Coronary artery (tissue), 2 donors: ENCODE results near the gene JAKMIP1.

Source experiments
- DNase-seq: peaks from one replicate; pipeline ENCODE4 v3.0.0-alpha.2; 2017; ENCODE audit warnings: low spot score
- H3K27ac ChIP-seq, 2 donors: fragments of 200-600 bp; sonication (generic); one replicate each; pipeline ENCODE4 v1.5.1; 2016 to 2019
- H3K4me3 ChIP-seq: fragments of 200-600 bp; sonication (generic); 2 replicates; pipeline ENCODE4 v1.5.1; 2016; ENCODE audit warnings: mild to moderate bottlenecking, moderate library complexity
- TF ChIP-seq, protein P1 (sequence below): fragments of 200-600 bp; sonication (generic); IDR thresholded peaks from one replicate; pipeline ENCODE4 v1.5.1; 2019; ENCODE audit warnings: antibody characterized with exemption

The JAKMIP1 gene

DNA sequence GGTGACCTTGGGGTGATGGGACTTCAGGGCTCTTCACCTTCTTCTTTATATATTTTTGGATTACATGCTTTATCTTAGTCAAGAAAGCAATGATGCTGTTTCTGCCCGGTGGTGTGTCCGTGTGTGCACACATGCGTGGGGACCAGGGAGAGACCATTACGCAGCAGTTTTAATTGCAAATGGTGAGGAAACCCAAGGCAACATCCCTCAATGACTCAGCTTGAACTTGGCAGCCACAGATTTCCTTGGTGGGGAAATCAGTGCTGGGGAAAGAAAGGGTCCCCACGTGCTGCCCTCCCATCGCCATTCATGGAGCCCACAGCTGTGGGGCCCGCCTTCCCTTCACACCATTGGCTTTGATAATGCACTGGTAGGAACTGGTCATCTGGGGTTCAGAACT lies 136.0 kb downstream of the JAKMIP1 start:
- no peak overlapping the region for H3K4me3 ChIP-seq
- DNase-seq = no peak
- H3K27ac ChIP-seq = no peak overlapping the region
- TF ChIP-seq, protein P1, sequence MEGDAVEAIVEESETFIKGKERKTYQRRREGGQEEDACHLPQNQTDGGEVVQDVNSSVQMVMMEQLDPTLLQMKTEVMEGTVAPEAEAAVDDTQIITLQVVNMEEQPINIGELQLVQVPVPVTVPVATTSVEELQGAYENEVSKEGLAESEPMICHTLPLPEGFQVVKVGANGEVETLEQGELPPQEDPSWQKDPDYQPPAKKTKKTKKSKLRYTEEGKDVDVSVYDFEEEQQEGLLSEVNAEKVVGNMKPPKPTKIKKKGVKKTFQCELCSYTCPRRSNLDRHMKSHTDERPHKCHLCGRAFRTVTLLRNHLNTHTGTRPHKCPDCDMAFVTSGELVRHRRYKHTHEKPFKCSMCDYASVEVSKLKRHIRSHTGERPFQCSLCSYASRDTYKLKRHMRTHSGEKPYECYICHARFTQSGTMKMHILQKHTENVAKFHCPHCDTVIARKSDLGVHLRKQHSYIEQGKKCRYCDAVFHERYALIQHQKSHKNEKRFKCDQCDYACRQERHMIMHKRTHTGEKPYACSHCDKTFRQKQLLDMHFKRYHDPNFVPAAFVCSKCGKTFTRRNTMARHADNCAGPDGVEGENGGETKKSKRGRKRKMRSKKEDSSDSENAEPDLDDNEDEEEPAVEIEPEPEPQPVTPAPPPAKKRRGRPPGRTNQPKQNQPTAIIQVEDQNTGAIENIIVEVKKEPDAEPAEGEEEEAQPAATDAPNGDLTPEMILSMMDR = no peak

DNA sequence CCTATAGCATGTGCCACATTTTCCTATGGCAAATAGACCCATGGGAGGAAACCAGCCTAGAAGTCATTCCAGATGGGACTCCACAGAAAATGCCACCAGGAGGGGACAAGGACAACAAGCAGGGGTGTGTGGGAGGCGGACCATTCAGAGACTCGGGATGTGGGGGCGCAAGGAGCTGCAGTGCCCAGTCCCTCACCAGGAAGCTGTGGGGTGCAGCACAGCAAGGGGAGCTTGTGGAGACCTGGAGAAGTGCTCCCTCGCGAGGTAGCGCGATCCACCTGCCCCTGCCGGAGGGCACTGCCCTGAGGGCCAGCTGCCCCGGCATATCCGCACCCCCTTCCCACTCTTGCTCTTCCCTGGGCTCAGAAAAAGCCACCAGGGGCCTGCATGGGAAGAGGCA lies 136.7 kb downstream of the JAKMIP1 start:
- Histone ChIP-seq H3K27ac (no peak overlapping the region), H3K4me3 (no peak overlapping the region)
- TF ChIP-seq, protein P1 = no peak
- DNase-seq = no peak

DNA sequence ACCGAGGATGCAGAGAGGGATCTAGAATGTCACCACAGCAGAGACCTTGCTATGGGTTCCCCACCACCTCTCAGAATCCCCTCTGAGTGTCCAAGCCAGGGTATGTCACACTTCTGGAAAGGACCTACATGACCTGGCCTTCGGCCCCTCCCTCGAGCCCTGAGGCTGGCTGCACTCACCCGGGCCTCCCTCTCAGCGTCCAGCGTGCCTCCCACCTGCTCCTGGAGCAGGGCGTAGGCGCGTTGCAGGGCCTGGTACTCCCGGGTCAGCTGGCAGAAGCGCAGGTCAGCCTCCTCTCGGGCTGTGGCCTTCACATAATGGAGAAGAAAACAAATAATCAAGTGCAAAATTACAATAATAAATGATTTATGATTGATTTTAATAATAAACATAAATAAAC lies 138.2 kb downstream of the JAKMIP1 start:
- TF ChIP-seq, protein P1 = no peak
- DNase-seq = no peak
- no peak overlapping the region for H3K27ac ChIP-seq

DNA sequence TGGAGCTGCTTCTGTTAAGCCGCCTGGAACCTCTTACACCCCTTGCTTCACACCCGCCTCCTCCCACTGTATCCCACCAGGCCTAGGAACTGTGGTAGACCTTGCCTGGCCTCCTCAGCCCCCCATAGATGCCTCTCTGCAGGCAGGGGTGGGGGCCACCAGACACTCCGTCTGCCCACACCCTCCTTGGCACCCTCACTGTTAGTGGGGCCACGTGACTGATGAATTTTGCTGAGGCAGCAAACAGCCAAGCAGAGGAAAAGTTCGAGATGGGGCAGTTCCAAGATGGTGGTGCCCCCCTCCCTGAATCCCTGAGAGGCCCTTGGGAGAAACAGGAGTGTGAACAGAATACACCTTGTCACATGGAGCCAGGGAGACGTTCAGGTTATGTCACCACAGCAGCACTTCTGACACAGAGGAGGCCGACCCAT lies 141.0 kb downstream of the JAKMIP1 start:
- no peak overlapping the region for H3K4me3 ChIP-seq
- no peak overlapping the region for H3K27ac ChIP-seq
- TF ChIP-seq, protein P1 = no peak
- DNase-seq = no peak

More for the DNA sequence above, 138.2 kb downstream of the JAKMIP1 start:
- no peak overlapping the region for H3K4me3 ChIP-seq

DNA sequence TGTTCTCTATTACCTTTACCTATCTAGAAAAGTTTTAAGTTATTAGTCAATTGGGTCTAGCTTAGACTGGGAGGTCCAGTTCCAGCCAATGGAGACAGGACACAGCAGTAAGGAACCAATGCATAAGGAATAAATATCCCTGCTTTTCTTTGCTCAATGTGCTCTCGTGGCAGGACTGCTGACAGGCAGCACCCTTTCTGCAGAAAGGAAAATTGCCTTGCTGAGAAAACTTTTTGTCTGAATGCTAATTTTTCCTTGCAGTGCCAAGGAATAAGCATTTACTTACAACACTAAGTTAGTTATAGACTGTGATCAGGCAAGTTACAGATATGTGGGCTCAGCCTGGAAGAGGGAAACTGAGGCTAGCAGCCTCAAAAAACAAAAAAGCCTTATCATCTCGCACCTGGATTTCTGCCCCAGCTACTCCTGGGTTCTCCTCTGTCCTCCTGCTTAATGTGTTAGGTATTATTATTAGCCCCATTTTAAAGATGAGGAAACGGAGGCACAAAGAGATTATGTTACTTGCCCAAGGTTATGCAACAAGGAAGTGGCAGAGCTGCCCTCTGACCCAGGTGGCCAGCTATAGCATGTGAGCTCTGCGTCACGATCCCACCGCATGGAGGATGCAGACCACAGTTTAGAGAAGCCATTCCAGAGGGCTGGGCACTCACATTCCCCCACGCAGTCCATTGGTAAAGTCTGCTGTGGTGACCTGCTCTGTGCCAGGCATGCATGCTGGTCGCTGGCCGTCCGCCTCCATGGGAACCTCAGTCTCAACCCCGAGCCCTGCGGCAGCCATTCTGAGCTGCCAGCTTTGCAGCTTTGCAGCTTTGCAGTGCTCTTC lies 141.6 kb downstream of the JAKMIP1 start:
- H3K4me3 ChIP-seq = no peak overlapping the region
- TF ChIP-seq, protein P1 = no peak
- no peak for DNase-seq
- no peak overlapping the region for H3K27ac ChIP-seq

DNA sequence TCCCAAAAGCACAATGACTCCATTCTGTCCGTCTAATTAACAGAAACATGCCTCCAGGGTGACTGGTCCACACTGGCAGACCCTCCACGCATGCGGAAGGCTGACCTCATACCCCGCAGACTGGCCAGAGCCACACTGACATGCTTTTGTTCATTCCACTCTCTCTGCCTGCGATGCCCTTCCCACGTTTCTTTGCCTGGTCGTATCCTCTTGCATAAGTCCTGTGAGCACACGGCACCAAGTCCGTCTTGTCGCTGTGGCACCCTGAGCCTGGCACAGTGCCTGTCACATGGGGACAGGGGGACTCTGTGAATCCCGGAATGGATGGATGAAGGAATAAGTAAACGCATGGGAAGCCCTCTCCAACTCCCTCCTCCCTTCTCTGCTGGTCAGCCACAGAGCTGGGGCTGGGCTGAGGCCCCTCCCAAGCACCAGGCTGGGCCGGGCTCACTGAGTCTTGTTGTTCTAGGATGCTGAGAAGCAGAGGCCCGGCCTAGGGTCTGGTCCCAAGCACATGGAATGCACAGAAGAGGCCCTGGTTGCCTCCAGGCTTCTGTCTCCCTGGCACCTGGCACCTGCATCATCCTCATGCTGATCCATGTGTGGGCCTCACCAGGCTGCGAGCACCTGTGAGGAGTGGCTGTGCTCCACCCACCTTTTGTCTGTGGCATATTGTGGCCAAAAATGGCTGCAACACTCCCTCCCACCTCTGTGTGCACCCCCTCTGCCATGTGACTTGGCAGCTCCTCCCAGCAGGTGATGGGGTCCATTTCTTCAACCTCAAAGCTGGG lies 143.2 kb downstream of the JAKMIP1 start:
- Histone ChIP-seq H3K4me3 (no peak overlapping the region), H3K27ac (no peak overlapping the region)
- no peak for DNase-seq
- TF ChIP-seq, protein P1 = no peak
